Measurements from ENCODE around the gene PTGR2.
"Not testable (repeated sequence)": the region's sequence is repeated elsewhere in the genome, so short reads cannot be mapped to it uniquely, and the experiment has no call there.

Gene PTGR2

DNA sequence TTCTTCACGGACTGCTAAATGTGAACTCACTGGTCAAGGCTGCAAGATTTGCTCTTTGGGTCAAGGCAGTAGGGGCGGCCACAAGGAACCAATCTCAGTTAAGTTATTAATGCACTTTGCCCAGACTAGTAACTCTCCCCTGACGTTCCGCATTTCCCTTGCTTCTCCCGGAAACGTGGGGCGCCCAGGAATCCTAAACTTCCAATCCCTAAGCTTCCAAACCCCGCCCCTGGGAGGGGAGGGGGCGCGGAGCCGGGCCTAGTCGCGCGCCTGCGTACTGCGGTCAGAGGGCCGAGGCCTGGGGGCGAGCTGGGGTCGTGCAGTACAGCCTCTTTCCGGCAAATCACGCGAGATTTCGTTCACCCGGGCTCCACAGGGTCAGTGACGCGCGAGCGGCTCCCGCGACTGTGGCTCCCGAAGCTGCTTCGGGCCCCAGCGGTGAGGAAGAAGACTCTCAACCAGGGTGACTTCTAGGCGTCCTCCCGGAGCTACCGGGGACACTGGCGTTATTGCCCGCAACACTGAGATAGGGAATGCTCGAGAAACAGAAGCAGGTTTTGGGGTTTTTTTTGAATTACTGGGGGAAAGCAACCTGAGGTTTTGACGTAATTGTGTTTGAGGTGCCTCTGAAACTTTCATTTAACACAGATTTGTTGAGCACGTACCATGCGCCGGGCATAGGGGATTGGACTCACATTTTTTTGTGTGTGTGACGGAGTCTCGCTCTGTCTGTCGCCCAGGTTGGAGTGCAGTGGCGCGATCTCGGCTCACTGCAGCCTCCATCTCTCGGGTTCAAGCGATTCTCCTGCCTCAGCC lies at the start of gene PTGR2:
Gene PTGR2, plus strand, starts transcription at position 265 of the 816 bp plus-strand sequence. CDS start 7,032 bp downstream, outside the sequence.
- peak; percentile 70 to 79 for DNase-seq (ENCODE audit: low read depth in 1 of 2, low spot score in 1 of 2)

DNA sequence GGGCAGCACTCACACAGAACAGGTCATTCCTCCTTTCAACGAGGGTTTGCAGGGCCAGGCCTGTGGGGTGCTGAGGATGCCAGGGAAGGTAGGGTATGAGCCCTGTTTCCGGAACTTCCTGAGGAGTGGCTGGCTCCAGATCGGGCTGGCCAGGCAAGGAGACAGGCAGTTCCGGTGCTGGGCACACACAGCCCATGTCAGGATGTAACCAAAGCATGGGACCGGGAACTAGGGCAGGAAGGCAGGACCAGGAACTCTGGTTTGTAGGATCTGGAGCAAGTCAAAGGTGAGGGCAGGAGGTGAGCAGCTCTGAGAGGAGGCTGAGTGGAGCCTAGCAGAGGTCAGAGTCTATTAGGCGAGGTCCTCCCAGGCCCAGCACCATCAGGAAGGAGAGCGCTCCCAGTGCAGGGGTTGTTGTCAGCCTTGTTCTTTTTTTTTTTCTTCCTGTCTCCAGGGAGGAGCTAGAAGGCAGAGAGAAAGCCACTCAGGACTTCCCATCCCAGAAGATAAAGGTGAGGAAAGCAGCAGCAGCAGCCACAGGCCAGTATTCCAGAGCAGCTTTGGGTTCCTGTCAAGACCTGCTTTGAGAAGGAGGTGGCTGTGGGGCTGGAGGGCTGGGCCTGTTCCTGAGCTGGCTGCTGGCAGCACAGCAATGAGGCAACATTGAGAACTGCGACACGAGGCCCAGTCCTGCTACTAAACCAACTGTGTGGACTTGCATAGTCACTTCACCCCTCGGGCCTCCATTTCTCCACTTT lies 49.0 kb upstream of the PTGR2 start:
- no peak for DNase-seq (ENCODE audit: low read depth in 1 of 2, low spot score in 1 of 2)

DNA sequence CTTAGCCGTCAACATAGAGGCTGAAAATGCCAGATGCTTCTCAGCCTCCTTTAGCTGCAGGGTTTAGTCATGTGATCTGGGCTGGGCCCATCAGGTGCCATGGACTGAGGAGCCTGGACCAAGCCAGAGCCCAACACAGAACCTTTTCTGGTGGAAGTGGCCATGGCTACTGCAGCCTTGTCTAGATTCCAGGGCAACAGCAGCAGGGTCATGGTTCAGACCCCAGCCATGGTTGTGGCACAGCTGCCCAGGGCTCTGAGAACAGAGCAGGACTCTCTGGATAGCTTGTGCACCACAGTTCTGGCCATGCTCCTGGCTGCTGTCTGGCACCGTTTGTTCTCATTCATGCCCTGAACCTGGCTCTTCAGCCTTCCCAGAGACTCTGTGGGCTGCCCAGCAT lies 47.0 kb upstream of the PTGR2 start:
- DNase-seq (ENCODE audit: low read depth in 1 of 2, low spot score in 1 of 2) = no peak

DNA sequence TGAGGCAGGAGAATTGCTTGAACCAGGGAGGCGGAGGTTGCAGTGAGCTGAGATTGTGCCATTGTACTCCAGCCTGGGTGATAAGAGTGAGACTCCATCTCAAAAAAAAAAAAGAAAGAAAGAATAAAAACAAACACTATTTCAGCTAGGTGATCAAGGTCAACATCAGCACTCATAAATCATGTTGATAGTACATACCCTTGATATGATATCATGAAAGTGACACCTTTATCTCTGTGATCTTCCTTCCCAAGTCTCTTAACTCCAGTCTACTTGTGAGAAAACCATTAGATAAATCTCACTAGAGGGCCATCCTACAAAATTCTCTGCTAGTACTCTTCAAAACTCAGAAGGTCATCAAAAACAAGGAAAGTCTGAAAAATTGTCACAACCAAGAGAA lies 44.2 kb upstream of the PTGR2 start:
- DNase-seq (ENCODE audit: low read depth in 1 of 2, low spot score in 1 of 2) = no peak

DNA sequence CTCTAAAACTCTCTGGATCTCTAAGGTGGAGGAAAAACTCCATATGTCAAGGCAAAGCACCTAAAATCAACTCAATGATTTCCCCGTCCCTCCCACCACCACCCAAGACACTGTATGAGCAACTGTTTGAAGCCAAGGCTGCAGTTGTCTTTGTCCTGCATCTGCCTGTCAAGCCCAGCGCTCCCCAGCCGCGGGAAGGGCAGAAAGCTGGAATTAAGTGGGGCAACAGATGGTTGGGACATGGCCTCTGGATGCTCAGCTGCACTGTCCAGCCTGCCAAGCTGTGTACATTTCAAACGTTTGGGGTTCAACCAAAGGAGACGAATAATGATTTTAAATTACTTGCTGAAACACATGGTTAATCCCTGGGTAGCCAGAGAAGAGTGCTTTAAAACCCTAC lies 42.2 kb upstream of the PTGR2 start:
- no peak for DNase-seq (ENCODE audit: low read depth in 1 of 2, low spot score in 1 of 2)

DNA sequence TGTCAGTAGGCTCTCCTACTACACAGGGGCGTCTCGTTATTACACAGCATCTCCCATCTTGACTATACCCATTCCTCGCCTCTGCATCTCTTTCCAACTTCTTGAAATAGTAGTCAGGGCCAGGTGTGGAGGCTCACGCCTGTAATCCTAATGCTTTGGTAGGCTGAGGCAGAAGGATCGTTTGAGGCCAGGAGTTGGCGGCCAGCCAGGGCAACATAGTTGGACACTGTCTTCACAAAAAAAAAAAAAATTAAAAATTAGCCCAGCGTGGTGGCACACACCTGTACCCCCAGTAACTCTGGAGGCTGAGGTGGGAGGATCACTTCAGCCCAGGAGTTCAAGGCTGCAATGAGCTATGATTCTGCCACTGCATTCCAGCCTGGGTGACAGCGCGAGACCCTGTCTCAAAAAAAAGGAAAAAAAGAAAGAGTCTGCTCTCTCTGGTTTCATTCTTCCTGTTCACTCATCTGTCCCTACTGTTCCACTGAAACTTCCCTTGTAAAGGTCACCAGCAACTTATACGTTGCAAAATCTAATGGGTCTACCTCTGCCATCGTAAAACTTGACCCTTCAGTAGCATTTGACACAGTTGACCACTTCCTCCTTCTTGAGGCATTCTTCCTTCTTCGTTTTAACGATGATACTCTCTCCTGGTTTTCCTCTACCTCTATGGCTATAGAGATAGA lies 41.0 kb upstream of the PTGR2 start:
- DNase-seq (ENCODE audit: low read depth in 1 of 2, low spot score in 1 of 2) = no peak

DNA sequence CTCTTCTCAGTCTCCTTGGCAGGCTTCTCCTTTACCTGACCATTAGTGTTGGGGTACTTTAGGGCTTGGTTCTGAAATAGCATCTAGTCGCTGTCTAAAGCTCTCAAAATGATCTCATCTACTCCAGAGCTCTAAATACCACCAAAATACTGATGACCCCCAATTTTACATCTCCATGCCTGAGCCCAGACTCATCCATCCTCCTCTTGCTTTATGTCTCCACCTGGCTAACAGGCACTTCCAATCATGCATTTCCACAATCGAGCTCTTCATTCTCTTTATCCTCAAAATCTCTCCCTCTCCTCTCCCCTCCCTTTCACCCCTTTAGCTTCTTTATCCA lies 40.5 kb upstream of the PTGR2 start:
- DNase-seq (ENCODE audit: low read depth in 1 of 2, low spot score in 1 of 2) = no peak

DNA sequence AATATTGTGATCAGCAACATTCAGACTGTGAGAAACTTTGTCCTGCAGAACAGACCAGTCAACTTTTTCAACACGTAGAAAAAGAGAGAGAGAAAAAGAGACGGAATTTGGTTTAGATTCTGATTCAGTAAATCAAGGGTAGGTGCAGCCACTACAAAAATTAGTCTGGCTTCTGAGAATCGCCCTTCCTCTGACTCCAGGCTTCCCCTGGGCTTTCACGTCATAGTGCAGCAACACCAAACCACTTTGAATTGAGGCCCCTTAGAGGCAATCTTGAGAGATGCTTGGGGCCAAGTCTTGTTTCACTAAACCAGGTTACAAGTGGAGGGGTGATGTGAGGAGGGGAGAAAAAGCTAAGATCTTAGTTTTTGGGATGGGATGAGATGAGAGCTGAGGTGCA lies 37.5 kb upstream of the PTGR2 start:
- DNase-seq (ENCODE audit: low read depth in 1 of 2, low spot score in 1 of 2) = no peak

DNA sequence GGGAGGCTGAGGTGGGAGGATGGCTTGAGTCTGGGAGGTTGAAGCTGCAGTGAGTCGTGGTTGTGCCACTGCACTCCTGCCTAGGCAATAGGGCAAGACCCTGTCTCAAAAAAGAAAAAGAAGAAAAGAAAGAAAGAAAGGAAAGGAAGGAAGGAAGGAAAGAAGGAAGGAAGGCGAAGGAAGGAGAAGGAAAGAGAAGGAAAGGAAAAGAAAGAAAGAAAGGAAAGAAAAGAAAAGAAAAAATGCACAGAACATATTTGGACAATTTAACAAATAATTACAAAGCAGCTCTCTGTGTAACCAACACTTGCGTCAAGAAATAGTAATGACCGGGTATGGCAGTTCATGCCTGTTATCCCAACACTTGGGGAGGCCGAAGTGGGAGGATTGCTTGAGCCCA lies 35.8 kb upstream of the PTGR2 start:
- DNase-seq (ENCODE audit: low read depth in 1 of 2, low spot score in 1 of 2) = no peak

DNA sequence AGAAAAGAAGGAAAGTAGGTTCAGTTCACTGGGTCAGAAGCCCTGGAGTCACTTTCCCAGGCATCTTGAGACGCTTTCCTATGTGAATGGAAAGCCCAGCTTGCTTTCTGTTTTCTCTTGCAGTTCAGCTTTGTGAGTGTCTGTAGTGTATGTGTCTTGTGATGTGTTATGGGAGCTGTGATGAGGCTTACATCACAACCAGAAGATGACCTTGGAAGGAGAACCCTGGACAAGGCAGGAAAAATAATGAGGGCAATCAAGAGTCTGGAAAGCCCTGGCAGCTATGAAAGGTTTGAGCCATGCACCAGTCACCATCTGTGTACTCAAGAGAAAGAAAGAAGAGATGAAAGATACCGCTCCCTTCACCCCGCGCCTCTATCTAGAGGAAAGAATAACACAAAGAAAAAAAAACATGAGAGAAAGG lies 35.2 kb upstream of the PTGR2 start:
- no peak for DNase-seq (ENCODE audit: low read depth in 1 of 2, low spot score in 1 of 2)

DNA sequence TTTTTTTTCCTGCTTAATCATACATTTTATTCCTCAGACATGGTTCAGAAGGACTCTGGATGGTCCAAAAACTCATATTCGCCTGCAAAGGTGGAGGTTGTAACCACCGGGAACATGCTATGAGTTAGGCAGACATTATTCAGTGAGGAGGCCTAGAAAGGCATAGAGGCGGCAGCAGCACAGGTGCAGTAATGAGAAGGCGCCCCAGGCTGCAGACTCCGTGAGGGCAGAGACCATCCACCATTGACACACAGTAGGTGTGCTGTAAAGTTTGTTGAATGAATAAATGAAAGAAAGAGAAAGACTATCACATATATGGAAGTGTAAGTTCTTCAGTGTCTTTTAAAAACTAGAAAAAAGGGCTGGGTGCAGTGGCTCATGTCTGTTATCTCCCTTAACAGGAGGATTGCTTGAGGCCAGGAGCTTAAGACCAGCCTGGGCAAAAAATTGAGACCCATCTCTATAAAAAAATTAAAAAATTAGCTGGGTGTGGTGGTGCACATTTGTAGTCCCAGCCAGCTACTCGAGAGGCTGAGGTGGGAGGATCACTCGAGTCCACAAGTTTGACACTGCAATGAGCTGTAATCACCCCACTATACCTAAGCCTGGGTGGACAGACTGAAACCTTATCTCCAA lies 34.5 kb upstream of the PTGR2 start:
- no peak for DNase-seq (ENCODE audit: low read depth in 1 of 2, low spot score in 1 of 2)

DNA sequence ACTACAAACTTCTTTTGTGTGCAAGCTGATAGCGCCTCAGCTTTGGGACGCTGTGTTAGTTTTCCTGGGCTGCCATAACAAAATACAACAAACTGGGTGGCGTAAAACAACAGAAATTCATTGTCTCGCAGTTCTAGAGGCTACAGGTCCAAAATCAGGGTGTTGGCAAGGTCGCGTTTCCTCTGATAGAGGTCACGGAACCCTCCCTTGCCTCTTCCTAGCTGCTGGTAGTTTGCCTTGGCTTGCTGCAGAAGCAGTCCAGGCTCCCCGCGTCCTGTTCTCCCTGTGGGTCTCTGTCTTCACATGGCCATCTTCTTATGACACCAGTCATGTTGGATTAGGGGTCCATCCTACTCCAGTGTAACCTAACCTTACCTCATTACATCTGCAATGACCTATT lies 32.8 kb upstream of the PTGR2 start:
- DNase-seq (ENCODE audit: low read depth in 1 of 2, low spot score in 1 of 2) = no peak

DNA sequence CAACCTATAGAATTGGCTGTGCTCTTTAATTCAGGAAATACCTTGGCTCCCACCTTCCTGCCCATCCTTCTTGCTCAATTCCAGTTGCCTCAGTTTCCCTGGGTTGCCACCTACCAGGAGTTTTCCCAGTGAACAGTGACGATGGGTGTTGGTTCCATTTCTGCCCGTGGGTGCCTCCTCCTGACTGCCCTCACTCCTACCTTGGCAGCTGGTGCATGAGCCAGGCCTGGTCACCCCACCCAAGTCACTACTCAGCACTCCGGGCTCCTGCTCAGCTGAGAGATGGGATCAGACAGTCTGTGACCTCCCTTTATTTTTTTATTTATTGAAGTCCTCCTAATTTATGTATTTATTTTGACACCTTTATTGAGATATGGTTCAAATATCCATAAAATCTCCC lies 31.0 kb upstream of the PTGR2 start:
- no peak for DNase-seq (ENCODE audit: low read depth in 1 of 2, low spot score in 1 of 2)

DNA sequence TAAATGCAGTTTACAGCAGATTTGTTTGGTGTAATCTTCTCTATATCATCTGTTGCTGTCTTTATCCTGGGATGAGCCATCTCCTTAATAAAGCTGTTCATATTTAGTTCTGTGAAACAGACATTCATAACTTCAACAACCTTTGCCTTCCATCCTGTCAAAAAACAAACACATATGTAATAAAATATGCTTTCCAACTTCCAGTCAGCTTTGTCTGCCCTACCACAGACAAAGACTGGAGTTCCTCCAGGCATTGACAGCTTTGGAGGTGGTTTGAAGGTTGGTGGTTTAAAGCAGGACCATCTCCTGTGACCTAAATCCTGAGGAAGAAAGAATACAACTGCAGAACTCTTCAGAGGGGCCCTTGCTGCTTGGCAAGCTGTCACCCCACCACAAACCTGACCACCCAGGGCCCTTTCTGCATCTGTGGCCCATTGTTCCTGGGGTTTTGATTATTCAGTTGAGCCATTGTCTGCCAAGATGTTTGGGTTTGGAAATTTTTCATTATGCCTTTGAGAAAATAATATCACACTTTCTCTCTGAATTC lies 28.2 kb upstream of the PTGR2 start:
- no peak for DNase-seq (ENCODE audit: low read depth in 1 of 2, low spot score in 1 of 2)

DNA sequence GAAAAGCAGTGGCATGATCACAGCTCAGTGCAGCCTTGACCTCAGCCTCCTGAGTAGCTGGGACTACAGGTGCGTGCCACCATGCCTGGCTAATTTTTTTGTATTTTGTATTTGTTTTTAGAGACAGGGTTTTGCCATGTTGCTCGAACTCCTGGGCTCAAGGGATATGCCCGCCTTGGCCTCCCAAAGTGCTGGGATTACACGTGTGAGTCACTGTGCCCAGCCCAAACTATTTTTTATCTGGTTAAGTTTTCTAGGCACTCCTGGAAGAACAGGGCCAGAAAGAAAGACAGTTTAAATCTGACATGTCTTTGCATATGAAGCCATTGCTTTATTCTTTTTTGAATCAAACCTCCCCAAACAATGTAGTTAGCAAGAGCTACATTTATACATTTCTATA lies 27.5 kb upstream of the PTGR2 start:
- no peak for DNase-seq (ENCODE audit: low read depth in 1 of 2, low spot score in 1 of 2)

DNA sequence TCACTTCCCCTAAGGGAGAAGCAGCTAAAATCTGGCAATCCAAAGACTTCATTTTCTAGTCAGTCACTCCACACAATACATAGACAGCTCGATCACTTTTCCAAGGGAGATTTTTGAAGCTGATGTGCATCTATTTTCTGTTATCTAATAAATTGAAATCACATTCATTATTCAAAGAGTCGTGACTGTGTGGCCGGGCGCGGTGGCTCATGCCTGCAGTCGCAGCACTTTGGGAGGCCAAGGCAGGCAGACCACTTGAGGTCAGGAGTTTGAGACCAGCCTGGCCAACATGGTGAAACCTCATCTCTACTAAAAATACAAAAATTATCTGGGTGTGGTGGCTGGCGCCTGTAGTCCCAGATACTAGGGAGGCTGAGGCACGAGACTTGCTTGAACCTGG lies 27.1 kb upstream of the PTGR2 start:
- no peak for DNase-seq (ENCODE audit: low read depth in 1 of 2, low spot score in 1 of 2)

DNA sequence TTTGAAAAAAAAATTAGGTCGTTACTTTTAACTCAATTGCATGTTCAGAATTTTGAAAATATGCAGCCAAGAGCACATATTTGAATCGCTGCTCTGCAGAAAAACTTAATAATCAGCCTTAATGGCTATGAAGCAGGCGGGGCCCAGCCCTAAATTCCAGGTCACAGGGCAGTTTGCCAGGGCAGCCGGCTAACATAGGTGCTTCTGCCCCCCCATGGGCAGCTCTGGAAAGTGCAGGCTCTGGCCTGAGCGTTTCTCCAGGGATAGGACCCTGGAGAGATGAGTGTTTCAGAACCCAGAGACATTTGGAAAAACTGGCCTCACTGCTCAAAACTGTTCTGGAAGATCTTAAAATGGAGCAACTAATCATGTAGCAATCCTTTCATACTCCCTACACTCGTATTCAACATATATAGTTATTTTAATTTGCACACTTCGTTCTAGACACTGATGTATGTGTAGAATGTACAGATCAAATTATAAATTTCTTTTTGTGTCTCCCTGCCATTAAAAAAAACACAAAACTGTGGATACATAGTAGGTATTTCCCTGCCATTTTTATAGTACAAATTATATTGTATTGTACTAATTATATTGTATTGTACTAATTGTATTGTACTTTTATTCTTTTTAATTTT lies 26.0 kb upstream of the PTGR2 start:
- peak; percentile 54 to 71 for DNase-seq (ENCODE audit: low read depth in 1 of 2, low spot score in 1 of 2)

DNA sequence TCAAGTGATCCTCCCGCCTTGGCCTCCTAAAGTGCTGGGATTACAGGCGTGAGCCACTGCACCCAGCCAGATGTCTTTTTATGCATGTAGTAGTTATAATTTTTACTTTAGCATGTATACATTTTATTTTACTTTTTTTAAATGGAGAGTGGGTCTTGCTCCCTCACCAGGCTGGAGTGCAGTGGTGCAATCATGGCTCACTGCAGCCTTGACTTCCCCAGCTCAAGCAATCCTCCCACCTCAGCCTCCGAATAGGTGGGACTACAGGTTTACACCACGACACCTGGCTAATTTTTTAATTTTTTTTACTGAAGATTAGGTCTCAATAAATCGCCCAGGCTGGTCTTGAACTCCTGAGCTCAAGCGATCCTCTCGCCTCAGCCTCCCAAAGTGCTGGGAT lies 24.4 kb upstream of the PTGR2 start:
- DNase-seq (ENCODE audit: low read depth in 1 of 2, low spot score in 1 of 2) = not testable (repeated sequence)

DNA sequence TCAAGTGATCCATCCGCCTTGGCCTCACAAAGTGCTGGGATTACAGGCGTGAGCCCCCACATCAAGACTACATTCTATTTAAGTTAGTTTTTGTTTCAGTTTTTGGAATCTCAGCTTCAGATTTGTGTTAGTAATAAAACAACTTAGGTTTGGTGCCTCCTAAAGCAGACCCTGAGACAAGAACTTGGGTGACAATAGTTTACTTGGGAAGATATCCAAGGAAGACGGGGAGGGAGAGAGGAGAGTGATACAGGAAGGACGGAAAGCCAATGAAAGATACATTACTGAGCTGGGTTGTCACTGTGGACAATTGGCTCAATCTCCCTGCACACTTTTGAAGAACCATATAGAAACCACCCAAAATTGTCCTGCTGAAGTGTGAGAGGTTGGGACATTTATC lies 22.6 kb upstream of the PTGR2 start:
- no peak for DNase-seq (ENCODE audit: low read depth in 1 of 2, low spot score in 1 of 2)

DNA sequence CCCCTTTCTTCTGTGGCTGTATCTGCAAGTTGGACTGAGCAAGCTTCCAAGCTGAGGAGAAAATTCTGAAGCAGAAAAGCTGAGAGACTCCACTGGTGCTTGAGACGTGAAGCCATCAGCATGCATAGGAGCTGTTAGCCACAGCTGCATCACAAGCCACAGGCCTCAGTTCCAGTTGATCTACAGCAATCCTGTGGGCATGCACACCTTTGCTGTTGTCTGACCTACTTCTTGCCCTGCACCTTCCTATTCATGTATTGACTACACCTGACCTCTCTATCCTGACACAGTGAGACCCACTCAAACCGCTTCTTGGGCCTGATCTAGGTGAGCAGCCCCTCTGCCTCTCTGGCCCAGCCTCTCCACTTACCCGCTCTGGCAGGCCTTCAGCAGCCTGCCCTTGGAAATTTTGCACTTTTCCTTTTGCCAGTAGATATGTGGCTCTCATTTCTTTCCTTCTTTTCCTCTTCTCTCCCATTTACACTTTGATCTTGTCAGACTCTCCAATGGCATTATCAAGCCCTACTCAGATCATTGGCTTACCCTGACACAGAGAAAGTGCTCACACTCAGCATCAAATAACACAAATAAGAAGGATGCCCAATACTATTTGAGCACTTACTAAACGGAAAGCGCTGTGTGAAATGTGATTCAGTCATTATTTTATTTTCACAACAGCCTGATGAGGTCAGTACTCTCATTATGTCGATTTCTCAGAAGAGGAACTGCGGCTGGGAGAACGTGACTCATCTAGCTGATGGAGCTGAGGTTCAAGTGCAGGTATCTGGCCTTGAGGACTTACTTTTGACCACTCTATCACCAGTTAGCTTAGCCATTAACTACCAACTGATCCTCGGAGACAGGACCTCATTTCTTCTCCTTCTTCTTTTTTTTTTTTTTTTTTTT lies 21.9 kb upstream of the PTGR2 start:
- DNase-seq (ENCODE audit: low read depth in 1 of 2, low spot score in 1 of 2) = no peak

Data from stimulated activated CD4-positive, alpha-beta T cell treated with anti-CD3 and anti-CD28 coated beads, Interleukin-15, amount 100 ng/mL, for 1 hour (primary cell).